ENCODE data around the gene TMEM187. TPM values are rescaled to one million over a fixed set of nuclear protein-coding genes. Genes with fewer than 3 reads are reported as not detected.
A peak's percentile ranks its signal among the peaks of the same experiment; 100 is the strongest.
"Not testable (repeated sequence)": the region's sequence is repeated elsewhere in the genome, so short reads cannot be mapped to it uniquely, and the experiment has no call there.

Gene TMEM187
- total and polyA plus RNA-seq, 12 donors: 3.4 to 13.2 (median 7.5) TPM

- intact Hi-C loops (cut with DNase I): no loop called here
- H3K27ac ChIP-seq: peak overlapping the region in 9 of 10 donors; percentile 93 to 100 (median 100)
- DNase-seq (no peak), ATAC-seq (no peak)
- H3K27me3 ChIP-seq: peaks cover 0 to 44% (median 0%) of the 10 kb centered on the region in 7 donors
- TF ChIP-seq, protein P1, sequence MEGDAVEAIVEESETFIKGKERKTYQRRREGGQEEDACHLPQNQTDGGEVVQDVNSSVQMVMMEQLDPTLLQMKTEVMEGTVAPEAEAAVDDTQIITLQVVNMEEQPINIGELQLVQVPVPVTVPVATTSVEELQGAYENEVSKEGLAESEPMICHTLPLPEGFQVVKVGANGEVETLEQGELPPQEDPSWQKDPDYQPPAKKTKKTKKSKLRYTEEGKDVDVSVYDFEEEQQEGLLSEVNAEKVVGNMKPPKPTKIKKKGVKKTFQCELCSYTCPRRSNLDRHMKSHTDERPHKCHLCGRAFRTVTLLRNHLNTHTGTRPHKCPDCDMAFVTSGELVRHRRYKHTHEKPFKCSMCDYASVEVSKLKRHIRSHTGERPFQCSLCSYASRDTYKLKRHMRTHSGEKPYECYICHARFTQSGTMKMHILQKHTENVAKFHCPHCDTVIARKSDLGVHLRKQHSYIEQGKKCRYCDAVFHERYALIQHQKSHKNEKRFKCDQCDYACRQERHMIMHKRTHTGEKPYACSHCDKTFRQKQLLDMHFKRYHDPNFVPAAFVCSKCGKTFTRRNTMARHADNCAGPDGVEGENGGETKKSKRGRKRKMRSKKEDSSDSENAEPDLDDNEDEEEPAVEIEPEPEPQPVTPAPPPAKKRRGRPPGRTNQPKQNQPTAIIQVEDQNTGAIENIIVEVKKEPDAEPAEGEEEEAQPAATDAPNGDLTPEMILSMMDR (IDR thresholded peaks at IDR 0.05): no peak
- H3K9me3 ChIP-seq: no peaks in the 10 kb centered on the region
- peaks cover 2 to 31% (median 21%) of the 10 kb centered on the region in 9 donors for H3K4me1 ChIP-seq
- H3K4me3 ChIP-seq: peak overlapping the region in 3 of 10 donors; percentile 56 to 86 (median 62)
- no peaks in the 10 kb centered on the region for H3K36me3 ChIP-seq
- 63 to 71% methylated on average over 13 to 14 of the region's 14 CpGs for WGBS, 2 donors
Measured at GRCh38 chrX:153974003-153974725, 1.6 kb downstream of the TMEM187 start.

GRCh38 chrX:153974726-153975286 is 2.3 kb downstream of the TMEM187 start:
- Histone ChIP-seq H3K36me3 (no peaks in the 10 kb centered on the region), H3K27me3 (peaks cover 0 to 43% (median 0%) of the 10 kb centered on the region in 7 donors), H3K4me1 (peaks cover 0 to 24% (median 16%) of the 10 kb centered on the region in 9 donors), H3K4me3 (no peak overlapping the region), H3K27ac (peak overlapping the region in 6 of 10 donors; percentile 93 to 100 (median 99)), H3K9me3 (no peaks in the 10 kb centered on the region)
- ATAC-seq: no peak
- no peak for DNase-seq
- intact Hi-C loops (cut with DNase I): no loop called here
- TF ChIP-seq, protein P1 (IDR thresholded peaks at IDR 0.05): no peak
- 79 to 88% methylated on average over 3 of the region's 3 CpGs for WGBS, 2 donors

- H3K4me1 ChIP-seq: peaks cover 0 to 47% (median 4%) of the 10 kb centered on the region in 9 donors
- H3K27ac ChIP-seq: peak overlapping the region in 1 of 10 donors; percentile 79
- H3K9me3 ChIP-seq; H3K36me3 ChIP-seq; H3K4me3 ChIP-seq; intact Hi-C loops (cut with DNase I); DNase-seq; ATAC-seq: not testable (repeated sequence)
- 67 to 78% methylated on average over 8 of the region's 10 CpGs for WGBS, 2 donors
- peaks cover 0 to 82% (median 0%) of the 10 kb centered on the region in 7 donors for H3K27me3 ChIP-seq
Measured at GRCh38 chrX:153980394-153980793, 7.8 kb downstream of the TMEM187 start.

GRCh38 chrX:153981231-153981630 is 8.7 kb downstream of the TMEM187 start:
- H3K27ac ChIP-seq: peak overlapping the region in 1 of 10 donors; percentile 79
- H3K4me1 ChIP-seq: peaks cover 0 to 48% (median 4%) of the 10 kb centered on the region in 9 donors
- no peak for DNase-seq
- ATAC-seq: no peak
- H3K4me3 ChIP-seq: no peak overlapping the region
- TF ChIP-seq, protein P1 (IDR thresholded peaks at IDR 0.05): no peak
- H3K27me3 ChIP-seq: peaks cover 0 to 84% (median 0%) of the 10 kb centered on the region in 7 donors
- intact Hi-C loops (cut with DNase I): no loop called here
- 83 to 89% methylated on average over 7 of the region's 7 CpGs for WGBS, 2 donors
- no peaks in the 10 kb centered on the region for H3K9me3 ChIP-seq
- H3K36me3 ChIP-seq: no peaks in the 10 kb centered on the region
